IPS-18c (cell line): Measurements from ENCODE around the gene TRIM49D1.
"Not testable (repeated sequence)": the region's sequence is repeated elsewhere in the genome, so short reads cannot be mapped to it uniquely, and the experiment has no call there.

Source experiments
- H3K4me3 ChIP-seq: 2 replicates; pipeline ENCODE4 v1.7.0; 2013; ENCODE audit warnings: low read depth, mild to moderate bottlenecking, low read length, moderate library complexity; ENCODE audit not compliant: insufficient read depth
- H3K9me3 ChIP-seq: one replicate; pipeline ENCODE4 v1.6.1; 2013; ENCODE audit warnings: mild to moderate bottlenecking, low read length, moderate library complexity; ENCODE audit not compliant: control insufficient read depth, insufficient read depth

TRIM49D1 gene

GRCh38 chr11:89922195-89922660, at the start of gene TRIM49D1:
TSS of gene TRIM49D1 (minus strand) at chr11:89922245. CDS start at chr11:89917710, 4,535 bp downstream.
- Histone ChIP-seq H3K4me3 (no peak within 1 kb of the TSS), H3K9me3 (peaks cover 2% of the 10 kb centered on the region)

GRCh38 chr11:89965737-89966136, 43.7 kb upstream of the TRIM49D1 start, which contains the start of gene TRIM64:
TSS of gene TRIM64 (plus strand) at chr11:89966037. CDS start at chr11:89968504, 2,467 bp downstream.
- H3K4me3 ChIP-seq, H3K9me3 ChIP-seq: not testable (repeated sequence)

GRCh38 chr11:89960833-89961232, 38.8 kb upstream of the TRIM49D1 start:
- H3K9me3 ChIP-seq, H3K4me3 ChIP-seq: not testable (repeated sequence)

GRCh38 chr11:89923764-89924163, 1.7 kb upstream of the TRIM49D1 start, which contains the start of gene TRIM49D2:
TSS of gene TRIM49D2 (plus strand) at chr11:89924064. CDS start at chr11:89926762, 2,698 bp downstream.
- not testable (repeated sequence) for H3K4me3 ChIP-seq, H3K9me3 ChIP-seq

GRCh38 chr11:89900809-89901208, 21.2 kb downstream of the TRIM49D1 start:
- H3K9me3 ChIP-seq, H3K4me3 ChIP-seq: not testable (repeated sequence)

- not testable (repeated sequence) for H3K9me3 ChIP-seq, H3K4me3 ChIP-seq
These were observed 28.8 kb downstream of the TRIM49D1 start for GRCh38 chr11:89893245-89893644.

GRCh38 chr11:89877511-89877910, 44.5 kb downstream of the TRIM49D1 start:
- not testable (repeated sequence) for H3K4me3 ChIP-seq, H3K9me3 ChIP-seq

- not testable (repeated sequence) for H3K9me3 ChIP-seq, H3K4me3 ChIP-seq
These were observed 49.5 kb downstream of the TRIM49D1 start for GRCh38 chr11:89872588-89872987.

GRCh38 chr11:89865223-89865622, 56.8 kb downstream of the TRIM49D1 start:
- not testable (repeated sequence) for H3K4me3 ChIP-seq, H3K9me3 ChIP-seq

- not testable (repeated sequence) for H3K4me3 ChIP-seq
These were observed 57.9 kb downstream of the TRIM49D1 start for GRCh38 chr11:89863906-89864704.

More at GRCh38 chr11:89863906-89864704, 57.9 kb downstream of the TRIM49D1 start:
- H3K9me3 ChIP-seq: not testable (repeated sequence)
